SK-N-SH (cell line): ENCODE results near the gene DNAJB4. TPM values are rescaled to one million over a fixed set of nuclear protein-coding genes. Genes with fewer than 3 reads are reported as not detected.

ENCODE experiments used
- CTCF ChIA-PET: fragments of 300-600, 350-600 bp; formaldehyde crosslinking; extraction: SDS; loops from one replicate; lab custom pipeline; 2021; lab: Yijun Ruan, JAX
- POLR2A ChIA-PET: fragments of 350-600 bp; sonication (Branson Sonifier 250); formaldehyde crosslinking; extraction: SDS; loops from one replicate; lab custom pipeline; 2020; ENCODE audit warnings: antibody characterized with exemption, inconsistent platforms; lab: Yijun Ruan, JAX
- DNase-seq: peaks from one replicate; pipeline ENCODE4 v3.0.0; 2012
- H2AFZ ChIP-seq: fragments of 200-600 bp; sonication (generic); 2 replicates; pipeline ENCODE4 v1.8.1; 2016; ENCODE audit warnings: antibody characterized with exemption, mild to moderate bottlenecking, low read depth
- H3F3A ChIP-seq: fragments of 200-600 bp; sonication (generic); replicated peaks from 2 replicates; pipeline ENCODE3; 2016; ENCODE audit warnings: antibody characterized with exemption, mild to moderate bottlenecking; ENCODE audit not compliant: insufficient read depth
- H3K27ac ChIP-seq, 2 experiments: fragments of 200-500 bp in 1 of 2; fragments of 200-600 bp in 1 of 2; sonication (Bioruptor generic) in 1 of 2; sonication (generic), shearing (Covaris generic) in 1 of 2; 2 replicates each; pipeline versions ENCODE4 v1.5.1 to v1.6.1; 2014 to 2016; ENCODE audit warnings: low read depth in 2 of 2, inconsistent platforms in 1 of 2, low read length in 1 of 2, mild to moderate bottlenecking in 1 of 2, mixed read lengths in 1 of 2
- H3K27me3 ChIP-seq: fragments of 200-600 bp; sonication (generic), shearing (Covaris generic); 2 replicates; pipeline ENCODE4 v1.6.1; 2016; ENCODE audit warnings: mixed run types; ENCODE audit not compliant: insufficient read depth
- H3K36me3 ChIP-seq, 2 experiments: fragments of 200-500 bp in 1 of 2; fragments of 200-600 bp in 1 of 2; sonication (Bioruptor generic) in 1 of 2; sonication (generic) in 1 of 2; replicated peaks in 1 of 2; 2 replicates each; pipeline versions ENCODE3 to v1.5.1; 2014 to 2016; ENCODE audit warnings: low read length in 1 of 2, mild to moderate bottlenecking in 1 of 2; ENCODE audit not compliant: insufficient read depth in 2 of 2, control insufficient read depth in 1 of 2
- H3K4me1 ChIP-seq, 2 experiments: fragments of 200-500 bp in 1 of 2; fragments of 200-600 bp in 1 of 2; sonication (Bioruptor generic) in 1 of 2; sonication (generic), shearing (Covaris generic) in 1 of 2; 2 replicates each; pipeline versions ENCODE4 v1.5.1 to v1.6.1; 2014 to 2016; ENCODE audit warnings: low read depth in 1 of 2, low read length in 1 of 2, mixed run types in 1 of 2; ENCODE audit not compliant: insufficient read depth in 2 of 2, control insufficient read depth in 1 of 2
- H3K4me2 ChIP-seq: fragments of 200-600 bp; sonication (generic), shearing (Covaris generic); 2 replicates; pipeline ENCODE4 v1.6.1; 2017; ENCODE audit warnings: mixed run types
- H3K4me3 ChIP-seq, 2 experiments: fragments of 200-500 bp in 1 of 2; fragments of 200-600 bp in 1 of 2; sonication (Bioruptor generic) in 1 of 2; sonication (generic), shearing (Covaris generic) in 1 of 2; 2 replicates each; pipeline versions ENCODE4 v1.5.1 to v1.8.1; 2014 to 2016; ENCODE audit warnings: low read depth in 2 of 2, inconsistent platforms in 1 of 2, low read length in 1 of 2, mild to moderate bottlenecking in 1 of 2, mixed read lengths in 1 of 2, moderate library complexity in 1 of 2
- H3K79me2 ChIP-seq: fragments of 200-600 bp; sonication (generic); 2 replicates; pipeline ENCODE4 v1.8.1; 2017; ENCODE audit warnings: mild to moderate bottlenecking; ENCODE audit not compliant: insufficient read depth
- H3K9ac ChIP-seq: fragments of 200-600 bp; sonication (generic); 2 replicates; pipeline ENCODE4 v1.6.1; 2017; ENCODE audit warnings: mixed run types
- H3K9me2 ChIP-seq: fragments of 200-600 bp; sonication (generic); 2 replicates; pipeline ENCODE4 v1.6.1; 2017; ENCODE audit warnings: mixed run types
- H3K9me3 ChIP-seq: fragments of 200-600 bp; sonication (generic); 2 replicates; pipeline ENCODE4 v1.6.1; 2017; ENCODE audit warnings: mixed run types, mild to moderate bottlenecking, moderate library complexity
- H4K20me1 ChIP-seq: fragments of 200-600 bp; sonication (generic); 2 replicates; pipeline ENCODE4 v1.6.1; 2017; ENCODE audit warnings: mild to moderate bottlenecking, mixed run types; ENCODE audit not compliant: insufficient read depth
- FOSL2 ChIP-seq: IDR thresholded peaks from 2 replicates; pipeline ENCODE4 v1.4.0; 2012; ENCODE audit warnings: low read depth, mild to moderate bottlenecking, moderate library complexity, borderline replicate concordance
- FOXJ3 ChIP-seq: sonication (generic); formaldehyde crosslinking; IDR thresholded peaks from 2 replicates; pipeline ENCODE4 v1.5.1; 2020; ENCODE audit warnings: mild to moderate bottlenecking, missing genetic modification reagents
- GABPA ChIP-seq: IDR thresholded peaks from 2 replicates; pipeline ENCODE4 v1.4.0; 2012; ENCODE audit warnings: low read depth, mild to moderate bottlenecking
- JUND ChIP-seq: IDR thresholded peaks from 2 replicates; pipeline ENCODE4 v1.4.0; 2012
- NRF1 ChIP-seq: IDR thresholded peaks from 2 replicates; pipeline ENCODE4 v1.6.1; 2012; ENCODE audit warnings: low read depth, mild to moderate bottlenecking, low read length
- POLR2AphosphoS5 ChIP-seq: IDR thresholded peaks from 2 replicates; pipeline ENCODE4 v1.6.1; 2012; ENCODE audit warnings: low read depth, low read length
- RAD21 ChIP-seq: IDR thresholded peaks from 2 replicates; pipeline ENCODE4 v1.6.1; 2012; ENCODE audit warnings: mild to moderate bottlenecking, low read length
- RFX5 ChIP-seq: IDR thresholded peaks from 2 replicates; pipeline ENCODE4 v1.6.1; 2012; ENCODE audit warnings: mild to moderate bottlenecking, improper control_type of control experiment, low read length
- SIN3A ChIP-seq: IDR thresholded peaks from 2 replicates; pipeline ENCODE4 v1.6.1; 2012; ENCODE audit warnings: low read depth, mild to moderate bottlenecking, low read length, moderate library complexity, borderline replicate concordance
- SMC3 ChIP-seq: IDR thresholded peaks from 2 replicates; pipeline ENCODE4 v1.6.1; 2012; ENCODE audit warnings: low read depth, low read length, improper control_type of control experiment
- TCF12 ChIP-seq: IDR thresholded peaks from 2 replicates; pipeline ENCODE4 v1.4.0; 2012
- WGBS: methylation state at CpG from one replicate; pipeline ENCODE4 v1.1.6; 2017; ENCODE audit warnings: low lambda C conversion rate; 5-methylcytosine and 5-hydroxymethylcytosine counted together
- polyA plus RNA-seq, 3 experiments: library from polyadenylated mRNA; depleted of rRNA; stranded (reverse); fragments of >200 nt; gene quantifications; 2 replicates each; pipeline ENCODE4 v1.2.3, GENCODE V29; 2012
- TF ChIP-seq, protein P1 (sequence below): IDR thresholded peaks from 2 replicates; pipeline ENCODE4; 2012
- TF ChIP-seq, protein P2 (sequence below): IDR thresholded peaks from 2 replicates; pipeline ENCODE4 v1.4.0; 2012; ENCODE audit warnings: low read depth, borderline replicate concordance

Gene DNAJB4
- polyA plus RNA-seq, 1 of the 3 experiments (the other 2 are of a cell fraction) = 13.5 TPM

DNA sequence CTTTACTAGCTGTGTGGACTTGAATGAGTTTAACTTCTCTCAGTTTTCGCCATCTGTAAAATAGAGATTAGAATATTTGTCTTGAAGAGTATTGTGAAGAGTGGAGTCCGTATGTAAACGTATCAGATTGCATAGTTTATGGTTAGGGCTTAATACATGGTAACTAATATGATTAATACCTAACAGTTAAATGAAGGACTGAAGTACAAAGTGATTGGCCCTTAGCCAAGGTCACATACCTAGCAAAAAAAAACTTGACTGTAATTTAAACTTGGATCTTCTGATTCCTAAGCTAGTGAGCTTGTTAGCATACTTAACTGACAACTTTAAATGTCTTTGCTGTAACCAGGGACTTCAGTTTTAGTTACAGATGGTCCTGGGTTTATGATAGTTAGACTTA, 42.9 kb downstream of the DNAJB4 start:
- Histone ChIP-seq H3K4me3 (no peak overlapping the region), H3K36me3 (no peaks in the 10 kb centered on the region), H4K20me1 (no peaks in the 10 kb centered on the region), H3K4me1 (no peaks in the 10 kb centered on the region; a peak in 1 of 4 replicates), H3K27me3 (no peaks in the 10 kb centered on the region), H3K4me2 (no peak overlapping the region), H2AFZ (no peak overlapping the region), H3K79me2 (no peaks in the 10 kb centered on the region), H3K9me3 (no peaks in the 10 kb centered on the region), H3K9ac (no peak overlapping the region), H3K27ac (no peak overlapping the region), H3F3A (no peaks in the 10 kb centered on the region), H3K9me2 (no peaks in the 10 kb centered on the region)
- TF ChIP-seq TCF12 = no peak
- no peak for TF ChIP-seq SMC3
- TF ChIP-seq NRF1 = no peak
- CTCF ChIA-PET = interaction anchor here (1.1 kb wide), 1 partner anchor 67 kb away, joined by 3 read pairs; no protein-coding TSS in a partner anchor
- POLR2A ChIA-PET = no interaction called here
- WGBS = 94% methylated on average over 3 of the region's 3 CpGs
- DNase-seq = no peak

DNA sequence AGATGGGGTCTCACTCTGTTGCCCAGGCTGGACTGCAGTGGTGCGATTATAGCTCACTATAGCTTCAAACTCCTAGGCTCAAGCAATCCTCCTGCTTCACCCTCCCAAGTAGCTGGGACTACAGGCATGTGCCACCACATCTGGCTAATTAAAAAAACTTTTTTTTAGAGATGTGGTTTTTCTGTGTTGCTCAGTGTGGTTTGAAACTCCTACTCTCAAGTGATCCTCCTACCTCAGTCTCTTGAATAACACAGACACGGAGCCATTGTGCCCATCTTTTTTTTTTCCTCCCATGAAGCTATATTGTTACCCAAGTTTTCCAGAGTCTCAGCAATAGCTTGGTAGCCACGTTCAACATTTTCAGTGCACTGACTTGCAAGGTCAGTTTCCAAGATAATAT, 43.7 kb downstream of the DNAJB4 start:
- H2AFZ ChIP-seq = no peak overlapping the region
- no peaks in the 10 kb centered on the region for H4K20me1 ChIP-seq
- TF ChIP-seq RAD21 (no peak), FOXJ3 (CRISPR knock-in tag) (no peak), JUND (no peak), RFX5 (no peak), POLR2AphosphoS5 (no peak), GABPA (no peak), NRF1 (no peak), SIN3A (no peak), FOSL2 (no peak)
- TF ChIP-seq, protein P1, sequence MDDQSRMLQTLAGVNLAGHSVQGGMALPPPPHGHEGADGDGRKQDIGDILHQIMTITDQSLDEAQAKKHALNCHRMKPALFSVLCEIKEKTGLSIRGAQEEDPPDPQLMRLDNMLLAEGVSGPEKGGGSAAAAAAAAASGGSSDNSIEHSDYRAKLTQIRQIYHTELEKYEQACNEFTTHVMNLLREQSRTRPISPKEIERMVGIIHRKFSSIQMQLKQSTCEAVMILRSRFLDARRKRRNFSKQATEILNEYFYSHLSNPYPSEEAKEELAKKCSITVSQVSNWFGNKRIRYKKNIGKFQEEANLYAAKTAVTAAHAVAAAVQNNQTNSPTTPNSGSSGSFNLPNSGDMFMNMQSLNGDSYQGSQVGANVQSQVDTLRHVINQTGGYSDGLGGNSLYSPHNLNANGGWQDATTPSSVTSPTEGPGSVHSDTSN = no peak
- TF ChIP-seq, protein P2, sequence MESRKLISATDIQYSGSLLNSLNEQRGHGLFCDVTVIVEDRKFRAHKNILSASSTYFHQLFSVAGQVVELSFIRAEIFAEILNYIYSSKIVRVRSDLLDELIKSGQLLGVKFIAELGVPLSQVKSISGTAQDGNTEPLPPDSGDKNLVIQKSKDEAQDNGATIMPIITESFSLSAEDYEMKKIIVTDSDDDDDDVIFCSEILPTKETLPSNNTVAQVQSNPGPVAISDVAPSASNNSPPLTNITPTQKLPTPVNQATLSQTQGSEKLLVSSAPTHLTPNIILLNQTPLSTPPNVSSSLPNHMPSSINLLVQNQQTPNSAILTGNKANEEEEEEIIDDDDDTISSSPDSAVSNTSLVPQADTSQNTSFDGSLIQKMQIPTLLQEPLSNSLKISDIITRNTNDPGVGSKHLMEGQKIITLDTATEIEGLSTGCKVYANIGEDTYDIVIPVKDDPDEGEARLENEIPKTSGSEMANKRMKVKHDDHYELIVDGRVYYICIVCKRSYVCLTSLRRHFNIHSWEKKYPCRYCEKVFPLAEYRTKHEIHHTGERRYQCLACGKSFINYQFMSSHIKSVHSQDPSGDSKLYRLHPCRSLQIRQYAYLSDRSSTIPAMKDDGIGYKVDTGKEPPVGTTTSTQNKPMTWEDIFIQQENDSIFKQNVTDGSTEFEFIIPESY = no peak
- no peak for DNase-seq
- CTCF ChIA-PET = no interaction called here
- WGBS = 95% methylated on average over 3 of the region's 3 CpGs
- no peak overlapping the region for H3K27ac ChIP-seq
- no peaks in the 10 kb centered on the region for H3K9me2 ChIP-seq
- no peak overlapping the region for H3K9ac ChIP-seq
- no peak overlapping the region for H3K4me2 ChIP-seq
- H3K9me3 ChIP-seq = no peaks in the 10 kb centered on the region
- H3K4me3 ChIP-seq = no peak overlapping the region
- H3K4me1 ChIP-seq = no peaks in the 10 kb centered on the region; a peak in 1 of 4 replicates
- no peaks in the 10 kb centered on the region for H3F3A ChIP-seq
- no peaks in the 10 kb centered on the region for H3K27me3 ChIP-seq
- POLR2A ChIA-PET = no interaction called here
- no peaks in the 10 kb centered on the region for H3K36me3 ChIP-seq
- no peaks in the 10 kb centered on the region for H3K79me2 ChIP-seq
